Esophagus muscularis mucosa (tissue), 3 donors: ENCODE measurements around the gene AIM2.

Source experiments
- POLR2A ChIP-seq: fragments of 450-650 bp; IDR thresholded peaks from one replicate; pipeline ENCODE4 v1.6.1; 2017; ENCODE audit warnings: antibody characterized with exemption, moderate library complexity, mild to moderate bottlenecking, low read depth
- POLR2AphosphoS5 ChIP-seq, 2 donors: sonication (generic); formaldehyde crosslinking; IDR thresholded peaks; one replicate each; pipeline ENCODE4 v1.6.1; 2017; ENCODE audit warnings: antibody characterized with exemption in 2 of 2
- TF ChIP-seq, protein P1 (sequence below), 3 experiments: fragments of 200-600 bp in 2 of 3; fragments of 450-650 bp in 1 of 3; sonication (generic) in 2 of 3; IDR thresholded peaks; one replicate each; pipeline ENCODE4 v1.5.1; 2017 to 2019; ENCODE audit warnings: antibody characterized with exemption in 3 of 3, mild to moderate bottlenecking in 2 of 3, moderate library complexity in 1 of 3

DNA sequence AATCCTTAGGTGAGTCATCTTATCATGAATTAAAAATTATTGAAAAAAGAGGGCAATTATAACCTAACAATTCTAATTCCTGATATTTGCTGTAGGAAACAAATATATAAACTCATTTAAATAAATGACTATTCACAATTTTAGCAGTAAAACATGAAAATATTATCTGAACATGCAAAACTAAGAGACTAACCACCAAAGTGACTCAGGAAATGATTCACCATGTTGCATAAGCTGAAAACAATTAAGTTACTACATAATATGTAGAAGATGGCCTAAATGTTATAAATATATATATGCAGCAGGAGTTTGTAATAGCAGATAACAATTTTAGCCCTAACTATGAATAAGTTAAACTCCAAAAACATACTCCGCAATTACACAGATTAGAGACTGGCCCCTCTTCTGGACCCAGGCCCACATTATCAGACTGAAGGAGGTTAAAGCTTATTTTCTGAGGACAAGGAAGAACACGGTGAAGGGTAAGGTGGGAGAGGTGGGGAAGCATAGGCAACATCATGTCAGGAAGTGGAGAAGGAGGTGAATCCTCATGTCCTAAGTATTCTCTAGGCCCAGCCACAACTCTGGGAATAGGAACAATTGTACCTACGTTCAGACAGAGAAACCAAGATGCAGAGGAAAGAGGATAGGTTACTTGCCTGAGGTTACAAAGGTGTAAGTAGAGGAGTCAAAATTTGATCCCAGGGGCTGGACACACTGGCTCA lies 15.6 kb upstream of the AIM2 start:
- TF ChIP-seq, protein P1, sequence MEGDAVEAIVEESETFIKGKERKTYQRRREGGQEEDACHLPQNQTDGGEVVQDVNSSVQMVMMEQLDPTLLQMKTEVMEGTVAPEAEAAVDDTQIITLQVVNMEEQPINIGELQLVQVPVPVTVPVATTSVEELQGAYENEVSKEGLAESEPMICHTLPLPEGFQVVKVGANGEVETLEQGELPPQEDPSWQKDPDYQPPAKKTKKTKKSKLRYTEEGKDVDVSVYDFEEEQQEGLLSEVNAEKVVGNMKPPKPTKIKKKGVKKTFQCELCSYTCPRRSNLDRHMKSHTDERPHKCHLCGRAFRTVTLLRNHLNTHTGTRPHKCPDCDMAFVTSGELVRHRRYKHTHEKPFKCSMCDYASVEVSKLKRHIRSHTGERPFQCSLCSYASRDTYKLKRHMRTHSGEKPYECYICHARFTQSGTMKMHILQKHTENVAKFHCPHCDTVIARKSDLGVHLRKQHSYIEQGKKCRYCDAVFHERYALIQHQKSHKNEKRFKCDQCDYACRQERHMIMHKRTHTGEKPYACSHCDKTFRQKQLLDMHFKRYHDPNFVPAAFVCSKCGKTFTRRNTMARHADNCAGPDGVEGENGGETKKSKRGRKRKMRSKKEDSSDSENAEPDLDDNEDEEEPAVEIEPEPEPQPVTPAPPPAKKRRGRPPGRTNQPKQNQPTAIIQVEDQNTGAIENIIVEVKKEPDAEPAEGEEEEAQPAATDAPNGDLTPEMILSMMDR (IDR thresholded peaks at IDR 0.05), result no peak
- TF ChIP-seq POLR2AphosphoS5 (IDR thresholded peaks at IDR 0.05) (no peak), POLR2A (no peak)
